HCT116 (cell line): ENCODE data around the gene OR6C76.

Source experiments
- EZH2 ChIP-seq: fragments of 200-600 bp; sonication (generic); IDR thresholded peaks from 2 replicates; pipeline ENCODE4 v1.6.1; 2017; ENCODE audit warnings: antibody characterized with exemption, mixed run types
- POLR2A ChIP-seq: IDR thresholded peaks from 2 replicates; pipeline ENCODE4 v1.7.0; 2011; ENCODE audit warnings: borderline replicate concordance; ENCODE audit not compliant: insufficient read depth, insufficient read length; ENCODE audit errors: extremely low read depth
- POLR2AphosphoS5 ChIP-seq: IDR thresholded peaks from 2 replicates; pipeline ENCODE4 v1.6.1; 2011; ENCODE audit warnings: mild to moderate bottlenecking, low read depth, low read length, moderate library complexity
- SP1 ChIP-seq: IDR thresholded peaks from 2 replicates; pipeline ENCODE4 v1.6.1; 2012; ENCODE audit warnings: low read depth
- TCF7L2 ChIP-seq: IDR thresholded peaks from 2 replicates; pipeline ENCODE4 v1.7.0; 2011; ENCODE audit warnings: borderline replicate concordance, inconsistent platforms; ENCODE audit not compliant: insufficient read depth, insufficient read length; ENCODE audit errors: extremely low read depth
- ZFX ChIP-seq: fragments of 450-650 bp; IDR thresholded peaks from 2 replicates; pipeline ENCODE4 v1.6.1; 2017
- ZNF274 ChIP-seq: fragments of 200-500 bp; sonication (Bioruptor generic); IDR thresholded peaks from 2 replicates; pipeline ENCODE4 v1.6.1; 2014; ENCODE audit warnings: mild to moderate bottlenecking, low read depth, low read length, inconsistent platforms
- TF ChIP-seq, protein P1 (sequence below): IDR thresholded peaks from 2 replicates; pipeline ENCODE4 v1.6.1; 2012
- TF ChIP-seq, protein P2 (sequence below), 3 experiments: fragments of 200-600 bp in 1 of 3; sonication (generic) in 1 of 3; IDR thresholded peaks in 2 of 3; conservative IDR thresholded peaks in 1 of 3; 2 replicates each; pipeline ENCODE4 v1.5.1; 2012 to 2017; ENCODE audit warnings: low read depth in 2 of 3, low read length in 2 of 3, antibody characterized with exemption in 1 of 3, borderline replicate concordance in 1 of 3, control low read depth in 1 of 3, mild to moderate bottlenecking in 1 of 3, mixed read lengths in 1 of 3, mixed run types in 1 of 3, moderate library complexity in 1 of 3; ENCODE audit not compliant: insufficient read depth in 1 of 3
- TF ChIP-seq, protein P3 (sequence below): IDR thresholded peaks from 2 replicates; pipeline ENCODE4 v1.6.1; 2012; ENCODE audit warnings: low read depth
- TF ChIP-seq, protein P4 (sequence below): IDR thresholded peaks from 2 replicates; pipeline ENCODE4 v1.6.1; 2011; ENCODE audit warnings: mild to moderate bottlenecking, low read length, moderate library complexity; ENCODE audit not compliant: insufficient replicate concordance; ENCODE audit errors: extremely low read depth

DNA sequence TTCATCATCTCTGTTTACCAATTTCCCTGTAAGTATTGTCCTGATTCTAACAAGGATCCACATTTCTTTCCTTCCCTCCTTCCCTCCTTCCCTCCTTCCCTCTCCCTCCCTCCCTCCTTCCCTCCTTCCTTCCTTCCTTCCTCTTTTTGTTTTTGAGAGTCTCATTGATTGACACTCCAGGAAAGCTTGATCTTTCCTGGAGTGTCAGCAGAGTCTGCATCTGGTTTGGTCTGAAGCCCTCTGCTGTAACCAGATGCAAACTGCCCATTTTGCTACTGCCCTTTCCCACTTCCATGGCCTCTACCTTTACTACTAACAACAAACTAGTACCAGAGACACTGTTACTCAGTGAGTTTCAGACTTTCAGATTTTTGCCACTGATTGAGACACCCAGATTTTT, 40.2 kb upstream of the OR6C76 start:
- TF ChIP-seq, protein P1, sequence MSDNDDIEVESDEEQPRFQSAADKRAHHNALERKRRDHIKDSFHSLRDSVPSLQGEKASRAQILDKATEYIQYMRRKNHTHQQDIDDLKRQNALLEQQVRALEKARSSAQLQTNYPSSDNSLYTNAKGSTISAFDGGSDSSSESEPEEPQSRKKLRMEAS = no peak
- TF ChIP-seq TCF7L2 = no peak
- TF ChIP-seq, protein P2, sequence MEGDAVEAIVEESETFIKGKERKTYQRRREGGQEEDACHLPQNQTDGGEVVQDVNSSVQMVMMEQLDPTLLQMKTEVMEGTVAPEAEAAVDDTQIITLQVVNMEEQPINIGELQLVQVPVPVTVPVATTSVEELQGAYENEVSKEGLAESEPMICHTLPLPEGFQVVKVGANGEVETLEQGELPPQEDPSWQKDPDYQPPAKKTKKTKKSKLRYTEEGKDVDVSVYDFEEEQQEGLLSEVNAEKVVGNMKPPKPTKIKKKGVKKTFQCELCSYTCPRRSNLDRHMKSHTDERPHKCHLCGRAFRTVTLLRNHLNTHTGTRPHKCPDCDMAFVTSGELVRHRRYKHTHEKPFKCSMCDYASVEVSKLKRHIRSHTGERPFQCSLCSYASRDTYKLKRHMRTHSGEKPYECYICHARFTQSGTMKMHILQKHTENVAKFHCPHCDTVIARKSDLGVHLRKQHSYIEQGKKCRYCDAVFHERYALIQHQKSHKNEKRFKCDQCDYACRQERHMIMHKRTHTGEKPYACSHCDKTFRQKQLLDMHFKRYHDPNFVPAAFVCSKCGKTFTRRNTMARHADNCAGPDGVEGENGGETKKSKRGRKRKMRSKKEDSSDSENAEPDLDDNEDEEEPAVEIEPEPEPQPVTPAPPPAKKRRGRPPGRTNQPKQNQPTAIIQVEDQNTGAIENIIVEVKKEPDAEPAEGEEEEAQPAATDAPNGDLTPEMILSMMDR (IDR thresholded peaks at IDR 0.05 in 2 of 3, conservative IDR thresholded peaks at IDR 0.05 in 1 of 3; ENCODE audit: borderline replicate concordance in 1 of 3, insufficient read depth in 1 of 3, low read depth in 2 of 3, low read length in 2 of 3) = no peak
- TF ChIP-seq ZNF274 = no peak
- TF ChIP-seq, protein P3, sequence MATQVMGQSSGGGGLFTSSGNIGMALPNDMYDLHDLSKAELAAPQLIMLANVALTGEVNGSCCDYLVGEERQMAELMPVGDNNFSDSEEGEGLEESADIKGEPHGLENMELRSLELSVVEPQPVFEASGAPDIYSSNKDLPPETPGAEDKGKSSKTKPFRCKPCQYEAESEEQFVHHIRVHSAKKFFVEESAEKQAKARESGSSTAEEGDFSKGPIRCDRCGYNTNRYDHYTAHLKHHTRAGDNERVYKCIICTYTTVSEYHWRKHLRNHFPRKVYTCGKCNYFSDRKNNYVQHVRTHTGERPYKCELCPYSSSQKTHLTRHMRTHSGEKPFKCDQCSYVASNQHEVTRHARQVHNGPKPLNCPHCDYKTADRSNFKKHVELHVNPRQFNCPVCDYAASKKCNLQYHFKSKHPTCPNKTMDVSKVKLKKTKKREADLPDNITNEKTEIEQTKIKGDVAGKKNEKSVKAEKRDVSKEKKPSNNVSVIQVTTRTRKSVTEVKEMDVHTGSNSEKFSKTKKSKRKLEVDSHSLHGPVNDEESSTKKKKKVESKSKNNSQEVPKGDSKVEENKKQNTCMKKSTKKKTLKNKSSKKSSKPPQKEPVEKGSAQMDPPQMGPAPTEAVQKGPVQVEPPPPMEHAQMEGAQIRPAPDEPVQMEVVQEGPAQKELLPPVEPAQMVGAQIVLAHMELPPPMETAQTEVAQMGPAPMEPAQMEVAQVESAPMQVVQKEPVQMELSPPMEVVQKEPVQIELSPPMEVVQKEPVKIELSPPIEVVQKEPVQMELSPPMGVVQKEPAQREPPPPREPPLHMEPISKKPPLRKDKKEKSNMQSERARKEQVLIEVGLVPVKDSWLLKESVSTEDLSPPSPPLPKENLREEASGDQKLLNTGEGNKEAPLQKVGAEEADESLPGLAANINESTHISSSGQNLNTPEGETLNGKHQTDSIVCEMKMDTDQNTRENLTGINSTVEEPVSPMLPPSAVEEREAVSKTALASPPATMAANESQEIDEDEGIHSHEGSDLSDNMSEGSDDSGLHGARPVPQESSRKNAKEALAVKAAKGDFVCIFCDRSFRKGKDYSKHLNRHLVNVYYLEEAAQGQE = no peak
- TF ChIP-seq EZH2 = no peak
- no peak for TF ChIP-seq POLR2A
- TF ChIP-seq POLR2AphosphoS5 = no peak
- TF ChIP-seq, protein P4, sequence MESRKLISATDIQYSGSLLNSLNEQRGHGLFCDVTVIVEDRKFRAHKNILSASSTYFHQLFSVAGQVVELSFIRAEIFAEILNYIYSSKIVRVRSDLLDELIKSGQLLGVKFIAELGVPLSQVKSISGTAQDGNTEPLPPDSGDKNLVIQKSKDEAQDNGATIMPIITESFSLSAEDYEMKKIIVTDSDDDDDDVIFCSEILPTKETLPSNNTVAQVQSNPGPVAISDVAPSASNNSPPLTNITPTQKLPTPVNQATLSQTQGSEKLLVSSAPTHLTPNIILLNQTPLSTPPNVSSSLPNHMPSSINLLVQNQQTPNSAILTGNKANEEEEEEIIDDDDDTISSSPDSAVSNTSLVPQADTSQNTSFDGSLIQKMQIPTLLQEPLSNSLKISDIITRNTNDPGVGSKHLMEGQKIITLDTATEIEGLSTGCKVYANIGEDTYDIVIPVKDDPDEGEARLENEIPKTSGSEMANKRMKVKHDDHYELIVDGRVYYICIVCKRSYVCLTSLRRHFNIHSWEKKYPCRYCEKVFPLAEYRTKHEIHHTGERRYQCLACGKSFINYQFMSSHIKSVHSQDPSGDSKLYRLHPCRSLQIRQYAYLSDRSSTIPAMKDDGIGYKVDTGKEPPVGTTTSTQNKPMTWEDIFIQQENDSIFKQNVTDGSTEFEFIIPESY = no peak
- no peak for TF ChIP-seq SP1
- TF ChIP-seq ZFX = no peak
